Ovary (tissue), 9 donors: ENCODE data around the gene HPGDS. TPM values are rescaled to one million over a fixed set of nuclear protein-coding genes. Genes with fewer than 3 reads are reported as not detected.

ENCODE experiments used
- DNase-seq, 5 donors: peaks; one replicate each; pipeline ENCODE4 v3.0.0-alpha.2; 2019 to 2020
- H3K27ac ChIP-seq, 2 donors: fragments of 200-600 bp; one replicate each; pipeline versions ENCODE4 v1.5.1 to v1.8.0; 2019 to 2022
- H3K27me3 ChIP-seq: fragments of 200-600 bp; one replicate; pipeline ENCODE4 v1.8.0; 2022
- H3K36me3 ChIP-seq: fragments of 200-600 bp; sonication (generic); one replicate; pipeline ENCODE4 v1.5.1; 2019
- H3K4me1 ChIP-seq: one replicate; pipeline ENCODE4 v1.8.1; 2013; ENCODE audit warnings: mild to moderate bottlenecking, moderate library complexity; ENCODE audit not compliant: insufficient read depth
- H3K4me3 ChIP-seq: fragments of 200-600 bp; sonication (generic); one replicate; pipeline ENCODE4 v1.5.1; 2017
- H3K9me3 ChIP-seq, 2 donors: fragments of 200-600 bp in 1 of 2; sonication (generic) in 1 of 2; one replicate each; pipeline versions ENCODE4 v1.5.1 to v1.8.1; 2013 to 2019; ENCODE audit warnings: mild to moderate bottlenecking in 1 of 2, moderate library complexity in 1 of 2
- EP300 ChIP-seq: sonication (generic); formaldehyde crosslinking; IDR thresholded peaks from one replicate; pipeline ENCODE4 v1.6.1; 2017; ENCODE audit warnings: antibody characterized with exemption
- POLR2A ChIP-seq: fragments of 450-650 bp; IDR thresholded peaks from one replicate; pipeline ENCODE4 v1.6.1; 2017; ENCODE audit warnings: antibody characterized with exemption, mild to moderate bottlenecking, moderate library complexity
- WGBS, 3 donors: extraction: QIAGEN DNeasy Blood & Tissue Kit in 1 of 3; methylation state at CpG; one replicate each; pipeline versions ENCODE4 v1.1.5 to v1.1.7; 2013 to 2017; 5-methylcytosine and 5-hydroxymethylcytosine counted together
- intact Hi-C, 4 donors: fragments of 100-400 bp; cut with DNase I; formaldehyde crosslinking; loops; one replicate each; pipeline versions ENCODE4 v1.11.0 to v1.15.1; 2022 to 2023
- polyA plus RNA-seq, 2 donors: library from polyadenylated mRNA; stranded (reverse); fragments of 200-250 nt in 1 of 2; fragments of 350-450 nt in 1 of 2; fragmentation: Illumina TruSeq in 1 of 2; extraction: RNeasy Lipid Tissue Mini Kit (QIAGEN cat#74804) in 1 of 2; gene quantifications; one replicate each; pipeline ENCODE4 v1.2.3, GENCODE V29; 2013 to 2014
- total RNA-seq, 7 donors: library from RNA; depleted of rRNA in 2 of 7; stranded (reverse); fragments of >200 nt in 2 of 7; fragmentation: NEBNext Ultra II Directional in 3 of 7; extraction: Animal tissue kit (Norgen Biotek cat#: 25700) in 3 of 7; gene quantifications; one replicate each; pipeline versions ENCODE4 v1.1.0 to v1.2.4, GENCODE V29; 2016 to 2023
- TF ChIP-seq, protein P1 (sequence below), 3 donors: fragments of 450-650 bp in 2 of 3; fragments of 200-600 bp in 1 of 3; IDR thresholded peaks; one replicate each; pipeline versions ENCODE4 v1.5.1 to v1.8.0; 2016 to 2022; ENCODE audit warnings: antibody characterized with exemption in 3 of 3, mild to moderate bottlenecking in 1 of 3
- donor health status: DM: no; HTN: no; CAD: no; lungs with moderate emphysema.
- donor health status: DM: no; HTN: no; CAD: no.
- donor health status: Bipolar disorder and iron deficiency.
- donor health status: DM: yes; HTN: yes; CAD: no.
- donor health status: DM: no; HTN: no; CAD: no.
- donor health status: DM: yes; HTN: yes; CAD: no.

The HPGDS gene
- total and polyA plus RNA-seq, 9 donors, result 0.24 to 7.4 (median 0.77) TPM

DNA sequence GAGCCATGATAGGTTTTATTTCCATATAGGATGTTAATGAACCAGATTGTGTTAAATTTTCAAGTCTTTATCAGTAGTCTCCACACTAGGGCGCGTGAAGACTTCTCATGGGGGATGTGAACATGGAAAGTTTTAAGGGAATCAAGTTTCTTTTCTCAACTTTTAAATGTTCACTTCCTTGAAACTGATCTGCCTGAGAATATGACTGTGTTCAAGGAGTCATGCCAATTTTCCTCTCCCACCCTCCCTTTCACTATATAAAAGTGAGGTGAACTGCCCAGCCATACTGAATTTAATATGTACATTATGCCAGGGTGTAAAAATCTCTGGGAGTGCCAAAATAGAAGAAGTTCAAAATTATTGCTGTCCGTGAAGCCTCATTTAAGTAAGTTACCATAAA lies 30.4 kb upstream of the HPGDS start:
- Histone ChIP-seq H3K36me3 (no peaks in the 10 kb centered on the region), H3K27ac (no peak overlapping the region), H3K4me3 (no peak overlapping the region), H3K4me1 (no peaks in the 10 kb centered on the region), H3K27me3 (no peaks in the 10 kb centered on the region), H3K9me3 (no peaks in the 10 kb centered on the region)
- TF ChIP-seq POLR2A (no peak), EP300 (no peak)
- TF ChIP-seq, protein P1, sequence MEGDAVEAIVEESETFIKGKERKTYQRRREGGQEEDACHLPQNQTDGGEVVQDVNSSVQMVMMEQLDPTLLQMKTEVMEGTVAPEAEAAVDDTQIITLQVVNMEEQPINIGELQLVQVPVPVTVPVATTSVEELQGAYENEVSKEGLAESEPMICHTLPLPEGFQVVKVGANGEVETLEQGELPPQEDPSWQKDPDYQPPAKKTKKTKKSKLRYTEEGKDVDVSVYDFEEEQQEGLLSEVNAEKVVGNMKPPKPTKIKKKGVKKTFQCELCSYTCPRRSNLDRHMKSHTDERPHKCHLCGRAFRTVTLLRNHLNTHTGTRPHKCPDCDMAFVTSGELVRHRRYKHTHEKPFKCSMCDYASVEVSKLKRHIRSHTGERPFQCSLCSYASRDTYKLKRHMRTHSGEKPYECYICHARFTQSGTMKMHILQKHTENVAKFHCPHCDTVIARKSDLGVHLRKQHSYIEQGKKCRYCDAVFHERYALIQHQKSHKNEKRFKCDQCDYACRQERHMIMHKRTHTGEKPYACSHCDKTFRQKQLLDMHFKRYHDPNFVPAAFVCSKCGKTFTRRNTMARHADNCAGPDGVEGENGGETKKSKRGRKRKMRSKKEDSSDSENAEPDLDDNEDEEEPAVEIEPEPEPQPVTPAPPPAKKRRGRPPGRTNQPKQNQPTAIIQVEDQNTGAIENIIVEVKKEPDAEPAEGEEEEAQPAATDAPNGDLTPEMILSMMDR (IDR thresholded peaks at IDR 0.05), result no peak
- 74 to 79% (median 76%) methylated on average over 3 of the region's 3 CpGs for WGBS, 3 donors
- intact Hi-C loops, result no loop called here
- DNase-seq, result no peak

DNA sequence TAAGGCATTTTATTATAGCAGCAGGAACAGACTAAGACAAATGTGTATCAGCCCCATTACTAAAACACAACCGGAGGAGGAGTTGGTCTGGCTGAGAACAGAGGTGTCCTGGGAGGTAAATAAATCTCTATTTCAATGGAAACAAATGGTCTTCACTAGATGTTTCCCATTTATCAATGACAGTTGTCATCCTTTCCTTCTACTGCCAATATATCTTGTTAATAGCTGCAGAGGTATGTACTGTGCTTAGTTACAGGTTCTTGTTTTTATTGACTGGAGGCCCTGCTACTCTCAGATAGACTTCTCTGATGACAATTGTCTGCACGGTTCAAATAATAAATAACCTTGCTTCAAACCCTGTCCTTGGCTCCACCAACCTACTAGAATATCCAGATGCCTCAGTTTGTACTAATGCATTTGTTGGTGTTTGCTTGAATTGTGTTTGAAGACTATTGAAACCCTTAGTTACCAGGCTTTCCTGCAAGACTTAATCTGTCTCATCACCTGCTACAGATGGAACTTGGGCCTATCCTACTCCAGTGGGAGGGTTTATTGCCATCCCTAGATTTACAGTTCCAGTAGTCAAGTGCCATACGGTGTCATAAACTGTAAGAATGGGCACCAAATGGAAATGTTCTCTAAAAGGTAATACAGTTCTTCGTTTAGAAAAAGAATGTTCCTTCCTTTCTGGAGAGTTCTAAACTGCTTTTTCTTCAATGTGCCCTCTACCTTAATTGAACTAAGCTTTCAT lies 29.8 kb upstream of the HPGDS start:
- no peak overlapping the region for H3K4me3 ChIP-seq
- no peaks in the 10 kb centered on the region for H3K4me1 ChIP-seq
- H3K27ac ChIP-seq, result no peak overlapping the region
- intact Hi-C loops, result no loop called here
- no peaks in the 10 kb centered on the region for H3K36me3 ChIP-seq
- TF ChIP-seq POLR2A (no peak), EP300 (no peak)
- TF ChIP-seq, protein P1 (IDR thresholded peaks at IDR 0.05), result no peak
- DNase-seq, result no peak
- H3K9me3 ChIP-seq, result no peaks in the 10 kb centered on the region
- WGBS, 3 donors, result 43 to 52% (median 49%) methylated on average over 4 of the region's 4 CpGs
- no peaks in the 10 kb centered on the region for H3K27me3 ChIP-seq

DNA sequence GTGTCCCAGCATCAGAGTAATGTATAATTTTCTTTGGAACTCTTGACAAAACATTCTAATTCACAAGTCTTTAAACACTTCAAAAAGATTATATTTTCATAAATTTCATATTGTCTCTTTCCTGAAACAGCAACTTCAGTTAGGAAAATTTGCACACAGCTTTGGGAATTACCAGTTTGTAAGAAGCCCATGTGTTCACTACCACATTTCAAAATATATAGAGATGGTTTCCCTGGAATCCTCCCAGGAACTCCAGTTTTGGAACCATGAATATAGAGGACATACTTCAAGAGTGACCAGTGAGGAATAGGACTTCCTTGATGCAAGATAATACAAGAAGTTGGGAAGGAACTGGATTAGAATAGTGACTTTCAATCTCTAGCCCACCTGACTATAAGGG lies 28.7 kb upstream of the HPGDS start:
- H3K36me3 ChIP-seq, result no peaks in the 10 kb centered on the region
- H3K9me3 ChIP-seq, result no peaks in the 10 kb centered on the region
- no peak for DNase-seq
- no peak overlapping the region for H3K4me3 ChIP-seq
- no peak overlapping the region for H3K27ac ChIP-seq
- TF ChIP-seq POLR2A (no peak), EP300 (no peak)
- TF ChIP-seq, protein P1 (IDR thresholded peaks at IDR 0.05), result no peak
- no peaks in the 10 kb centered on the region for H3K27me3 ChIP-seq
- intact Hi-C loops, result no loop called here
- H3K4me1 ChIP-seq, result no peaks in the 10 kb centered on the region

DNA sequence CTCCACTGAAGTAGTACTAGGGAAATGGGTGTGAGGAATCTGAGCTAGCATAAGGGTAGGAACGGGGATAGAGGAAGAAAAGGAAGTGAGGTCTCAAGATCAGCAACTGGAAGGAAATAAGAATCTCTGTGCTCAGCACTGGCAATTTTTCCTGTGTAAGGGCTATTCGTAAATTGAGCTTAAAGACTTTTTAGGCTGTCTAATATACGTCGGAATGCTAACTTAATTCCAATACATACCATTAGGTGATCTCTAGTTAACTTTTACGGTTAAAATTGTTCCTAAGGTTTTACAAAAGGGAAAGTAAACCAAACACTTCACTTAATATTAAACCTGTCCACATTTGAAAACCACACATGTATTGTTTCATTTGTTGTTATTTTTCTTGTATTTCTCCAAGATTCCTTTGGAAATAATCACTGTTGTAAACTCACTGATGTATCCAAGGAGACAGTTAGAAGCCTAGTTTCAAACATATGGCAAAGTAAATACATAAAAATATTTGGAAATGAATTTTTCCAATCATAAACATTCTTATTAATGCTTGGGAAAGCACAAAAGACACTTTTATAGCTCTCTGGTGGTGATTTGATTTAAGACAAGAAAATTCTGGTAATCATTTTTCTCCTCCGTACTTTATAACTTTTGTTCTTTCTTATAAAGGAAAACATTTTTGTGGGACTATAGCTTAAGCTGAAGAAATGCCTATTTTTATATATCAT lies 28.1 kb upstream of the HPGDS start:
- no peaks in the 10 kb centered on the region for H3K36me3 ChIP-seq
- no peak for DNase-seq
- TF ChIP-seq EP300 (no peak), POLR2A (no peak)
- TF ChIP-seq, protein P1 (IDR thresholded peaks at IDR 0.05), result no peak
- no peaks in the 10 kb centered on the region for H3K4me1 ChIP-seq
- no peak overlapping the region for H3K4me3 ChIP-seq
- no peaks in the 10 kb centered on the region for H3K27me3 ChIP-seq
- intact Hi-C loops, result no loop called here
- 74 to 78% (median 76%) methylated on average over 6 of the region's 6 CpGs for WGBS, 3 donors
- no peaks in the 10 kb centered on the region for H3K9me3 ChIP-seq
- no peak overlapping the region for H3K27ac ChIP-seq
